HG02938 (cell line): ENCODE data around the gene ZDHHC7.
"Not testable (repeated sequence)": the region's sequence is repeated elsewhere in the genome, so short reads cannot be mapped to it uniquely, and the experiment has no call there.

Experiments
- ATAC-seq: cut with Tn5 transposase; IDR thresholded peaks from one replicate; pipeline ENCODE4 v1.9.1; 2021; ENCODE audit warnings: mild to moderate bottlenecking, moderate library complexity; ENCODE audit not compliant: unreplicated experiment

ZDHHC7 gene

GRCh38 chr16:85010931-85011845 is at the start of gene ZDHHC7:
Gene ZDHHC7, minus strand, starts transcription at chr16:85011535. Its CDS starts 20,917 bp downstream, at chr16:84990618.
- ATAC-seq: peak; percentile 83

- no peak for ATAC-seq
Observed at GRCh38 chr16:85058909-85059308, 47.6 kb upstream of the ZDHHC7 start.

- ATAC-seq: no peak
Observed at GRCh38 chr16:85057948-85058347, 46.6 kb upstream of the ZDHHC7 start.

- no peak for ATAC-seq
Observed at GRCh38 chr16:85057212-85057889, 46.0 kb upstream of the ZDHHC7 start.

- ATAC-seq: no peak
Observed at GRCh38 chr16:85056211-85056748, 44.9 kb upstream of the ZDHHC7 start.

GRCh38 chr16:85055493-85056210 is 44.3 kb upstream of the ZDHHC7 start:
- ATAC-seq: peak; percentile 93

GRCh38 chr16:85054948-85055492 is 43.7 kb upstream of the ZDHHC7 start:
- ATAC-seq: no peak

GRCh38 chr16:85054321-85054720 is 43.0 kb upstream of the ZDHHC7 start:
- not testable (repeated sequence) for ATAC-seq

GRCh38 chr16:85052536-85052935 is 41.2 kb upstream of the ZDHHC7 start:
- no peak for ATAC-seq

- no peak for ATAC-seq
Observed at GRCh38 chr16:85051683-85052082, 40.3 kb upstream of the ZDHHC7 start.

GRCh38 chr16:85051067-85051581 is 39.8 kb upstream of the ZDHHC7 start:
- no peak for ATAC-seq

GRCh38 chr16:85049706-85050305 is 38.5 kb upstream of the ZDHHC7 start:
- no peak for ATAC-seq

GRCh38 chr16:85048921-85049562 is 37.7 kb upstream of the ZDHHC7 start:
- no peak for ATAC-seq

- no peak for ATAC-seq
Observed at GRCh38 chr16:85047867-85048455, 36.6 kb upstream of the ZDHHC7 start.

GRCh38 chr16:85046931-85047866 is 35.9 kb upstream of the ZDHHC7 start:
- no peak for ATAC-seq

- ATAC-seq: no peak
Observed at GRCh38 chr16:85046472-85046916, 35.2 kb upstream of the ZDHHC7 start.

- ATAC-seq: no peak
Observed at GRCh38 chr16:85045641-85046471, 34.5 kb upstream of the ZDHHC7 start.
